Adipocyte (in vitro differentiated cells): ENCODE data around the gene ZXDB.
"Not testable (repeated sequence)": the region's sequence is repeated elsewhere in the genome, so short reads cannot be mapped to it uniquely, and the experiment has no call there.

Experiments used
- DNase-seq: peaks from one replicate; pipeline ENCODE4 v3.0.0-alpha.2; 2015; ENCODE audit warnings: low read depth
- H3K27me3 ChIP-seq: replicated peaks from 2 replicates; pipeline ENCODE4 v1.7.0; 2013; ENCODE audit warnings: mild to moderate bottlenecking, low read length, moderate library complexity; ENCODE audit not compliant: control insufficient read depth, insufficient read depth
- H3K36me3 ChIP-seq: 2 replicates; pipeline ENCODE4 v1.7.0; 2013; ENCODE audit warnings: low read length, mild to moderate bottlenecking, moderate library complexity; ENCODE audit not compliant: control insufficient read depth, insufficient read depth, severe bottlenecking
- H3K4me1 ChIP-seq: 2 replicates; pipeline ENCODE4 v1.7.0; 2013; ENCODE audit warnings: mild to moderate bottlenecking, low read length, moderate library complexity; ENCODE audit not compliant: control insufficient read depth, insufficient read depth
- H3K4me3 ChIP-seq: 2 replicates; pipeline ENCODE4 v1.7.0; 2013; ENCODE audit warnings: mild to moderate bottlenecking, low read length, moderate library complexity
- H3K9ac ChIP-seq: 2 replicates; pipeline ENCODE4 v1.7.0; 2013; ENCODE audit warnings: mild to moderate bottlenecking, low read length, moderate library complexity
- H3K9me3 ChIP-seq: 2 replicates; pipeline ENCODE4 v1.7.0; 2013; ENCODE audit warnings: mild to moderate bottlenecking, low read length, moderate library complexity; ENCODE audit not compliant: control insufficient read depth

ZXDB gene

DNA sequence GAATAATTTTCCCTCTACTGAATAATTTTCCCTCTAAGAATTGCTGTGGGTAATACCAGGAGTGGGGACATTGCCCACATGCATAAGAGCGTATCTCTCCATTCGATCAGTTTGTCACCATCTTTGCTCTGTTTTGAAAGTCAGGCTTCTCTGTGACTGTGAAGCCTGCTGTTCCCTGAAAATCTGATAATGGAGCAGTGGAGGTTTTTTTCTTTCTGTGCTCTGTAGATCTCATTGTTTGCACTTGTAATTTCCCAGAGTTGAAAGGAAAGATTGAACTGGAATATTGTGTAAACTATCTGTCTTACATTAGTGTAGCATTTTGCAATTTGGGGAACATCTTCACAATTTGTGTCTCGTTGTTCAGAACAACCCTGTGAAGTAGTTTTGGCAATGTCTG, 4.3 kb downstream of the ZXDB start:
- Histone ChIP-seq H3K27me3 (no peaks in the 10 kb centered on the region), H3K9ac (peak overlapping the region; percentile 50), H3K9me3 (no peaks in the 10 kb centered on the region), H3K4me3 (peak overlapping the region; percentile 56), H3K4me1 (peaks cover 21% of the 10 kb centered on the region), H3K36me3 (peaks cover 4% of the 10 kb centered on the region)
- no peak for DNase-seq

GRCh38 chrX:57596516-57596915, 4.7 kb downstream of the ZXDB start:
- H3K27me3 ChIP-seq = no peaks in the 10 kb centered on the region
- H3K9me3 ChIP-seq = no peaks in the 10 kb centered on the region
- no peak overlapping the region for H3K9ac ChIP-seq
- H3K4me1 ChIP-seq = peaks cover 21% of the 10 kb centered on the region
- no peak for DNase-seq
- peak overlapping the region; percentile 56 for H3K4me3 ChIP-seq
- peaks cover 4% of the 10 kb centered on the region for H3K36me3 ChIP-seq

DNA sequence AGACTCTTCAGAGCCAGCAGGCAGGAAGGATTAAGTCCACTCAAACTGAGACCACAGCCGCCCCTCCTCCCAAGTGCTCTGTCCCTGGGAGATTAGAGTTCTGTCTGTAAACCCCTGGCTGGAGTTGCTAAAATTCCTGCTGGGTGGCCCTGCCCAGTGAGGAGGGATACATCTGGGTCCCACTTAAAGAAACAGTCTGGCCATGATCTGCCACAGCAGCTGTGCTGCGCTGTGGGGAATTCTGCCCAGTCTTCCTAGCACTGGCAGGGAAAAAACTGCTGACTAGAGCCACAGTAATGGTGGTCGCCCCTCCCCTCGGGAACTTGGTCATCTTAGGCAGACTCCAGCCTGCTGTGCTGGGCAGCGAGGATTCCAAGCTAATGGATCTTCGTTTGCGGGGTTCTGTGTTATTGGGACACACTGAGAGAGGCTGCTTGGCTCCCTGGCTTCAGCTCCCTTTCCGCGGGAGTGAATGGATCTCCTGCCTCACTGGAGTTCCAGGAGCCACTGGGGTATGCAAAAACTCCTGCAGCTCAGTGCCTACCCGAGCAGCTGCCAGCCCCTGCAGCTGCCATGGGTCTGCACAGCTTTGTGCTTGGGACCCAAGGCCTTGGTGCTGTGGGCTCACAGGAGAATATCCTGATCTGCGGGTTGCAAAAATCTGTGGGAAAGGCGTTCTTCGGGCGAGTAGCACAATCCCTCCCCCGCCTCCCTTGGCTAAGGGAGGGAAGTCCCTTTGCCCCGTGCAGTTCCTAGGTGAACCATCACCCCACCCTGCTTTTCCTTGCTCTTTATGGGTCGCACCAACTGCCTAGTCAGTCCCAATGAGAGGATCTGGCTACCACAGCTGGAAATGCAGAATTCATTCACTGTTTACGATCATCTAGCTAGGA, 15.7 kb downstream of the ZXDB start:
- H3K4me1 ChIP-seq = no peaks in the 10 kb centered on the region
- H3K27me3 ChIP-seq = no peaks in the 10 kb centered on the region
- H3K9ac ChIP-seq = no peak overlapping the region
- H3K4me3 ChIP-seq = no peak overlapping the region
- no peaks in the 10 kb centered on the region for H3K36me3 ChIP-seq
- DNase-seq = no peak
- H3K9me3 ChIP-seq = no peaks in the 10 kb centered on the region

GRCh38 chrX:57613351-57613750, 21.5 kb downstream of the ZXDB start:
- not testable (repeated sequence) for H3K36me3 ChIP-seq, H3K9ac ChIP-seq, DNase-seq, H3K27me3 ChIP-seq, H3K4me1 ChIP-seq, H3K4me3 ChIP-seq
- peaks cover 13% of the 10 kb centered on the region for H3K9me3 ChIP-seq

DNA sequence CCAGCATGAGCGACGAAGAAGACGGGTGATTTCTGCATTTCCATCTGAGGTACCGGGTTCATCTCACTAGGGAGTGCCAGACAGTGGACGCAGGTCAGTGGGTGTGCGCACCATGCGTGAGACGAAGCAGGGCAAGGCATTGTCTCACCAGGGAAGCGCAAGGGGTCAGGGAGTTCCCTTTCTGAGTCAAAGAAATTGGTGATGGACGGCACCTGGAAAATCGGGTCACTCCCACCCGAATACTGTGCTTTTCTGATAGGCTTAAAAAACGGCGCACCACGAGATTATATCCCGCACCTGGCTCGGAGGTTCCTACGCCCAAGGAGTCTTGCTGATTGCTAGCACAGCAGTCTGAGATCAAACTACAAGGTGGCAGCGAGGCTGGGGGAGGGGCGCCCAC, 37.6 kb downstream of the ZXDB start:
- H3K9me3 ChIP-seq, H3K27me3 ChIP-seq, H3K4me1 ChIP-seq, DNase-seq, H3K9ac ChIP-seq, H3K36me3 ChIP-seq, H3K4me3 ChIP-seq: not testable (repeated sequence)

DNA sequence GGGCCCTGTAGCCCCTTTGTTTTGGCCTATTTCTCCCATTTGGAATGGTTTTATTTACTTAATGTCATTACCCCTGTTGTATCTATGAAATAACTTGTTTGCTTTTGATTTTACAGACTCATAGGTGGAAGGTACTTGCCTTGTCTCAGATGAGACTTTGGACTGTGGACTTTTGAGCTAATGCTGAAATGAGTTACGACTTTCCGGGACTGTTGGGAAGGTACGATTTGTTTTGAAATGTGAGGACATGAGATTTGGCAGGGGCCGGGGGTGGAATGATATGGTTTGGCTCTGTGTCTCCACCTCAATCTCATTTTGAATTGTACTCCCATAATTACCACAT, 48.8 kb downstream of the ZXDB start:
- H3K27me3 ChIP-seq = no peaks in the 10 kb centered on the region
- no peaks in the 10 kb centered on the region for H3K4me1 ChIP-seq
- H3K4me3 ChIP-seq = no peak overlapping the region
- no peak for DNase-seq
- H3K9ac ChIP-seq = no peak overlapping the region
- H3K9me3 ChIP-seq = peaks cover 13% of the 10 kb centered on the region
- H3K36me3 ChIP-seq = no peaks in the 10 kb centered on the region

DNA sequence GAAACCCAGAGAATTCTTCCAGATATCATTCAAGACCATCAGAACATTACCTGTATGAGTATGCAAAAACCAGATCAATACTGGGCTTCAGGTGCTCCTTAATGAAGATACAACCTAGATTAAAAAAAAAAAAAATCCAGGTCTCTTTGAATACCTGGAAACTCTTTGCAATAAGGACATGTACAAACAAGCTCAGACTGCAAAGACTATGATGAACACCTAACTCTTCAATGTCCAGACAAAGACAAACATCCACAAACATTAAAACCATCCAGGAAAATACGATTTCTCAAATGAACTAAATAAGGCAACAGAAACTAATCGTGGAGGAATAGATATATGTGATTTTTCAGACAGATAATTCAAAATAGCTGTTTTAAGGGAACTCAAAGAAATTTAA, 49.5 kb downstream of the ZXDB start:
- Histone ChIP-seq H3K9me3 (peaks cover 13% of the 10 kb centered on the region), H3K4me3 (no peak overlapping the region), H3K4me1 (no peaks in the 10 kb centered on the region), H3K36me3 (no peaks in the 10 kb centered on the region), H3K9ac (no peak overlapping the region), H3K27me3 (no peaks in the 10 kb centered on the region)
- no peak for DNase-seq

DNA sequence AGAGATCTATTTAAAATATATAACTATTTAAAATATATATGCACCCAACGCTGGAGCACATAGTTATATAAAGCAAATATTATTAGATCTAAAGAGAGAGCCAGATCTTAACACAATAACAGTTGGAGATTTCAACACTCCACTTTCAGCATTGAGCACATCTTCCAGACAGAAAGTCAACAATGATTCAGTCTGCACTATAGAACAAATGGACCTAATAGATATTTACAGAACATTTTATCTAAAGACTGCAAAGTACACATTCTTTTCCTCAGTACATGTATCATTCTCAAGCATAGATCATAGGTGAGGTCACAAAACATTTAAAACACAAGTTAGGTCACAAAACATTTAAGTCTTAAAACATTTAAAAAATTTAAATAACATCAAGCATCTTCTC, 51.9 kb downstream of the ZXDB start:
- H3K9me3 ChIP-seq = peaks cover 7% of the 10 kb centered on the region
- no peaks in the 10 kb centered on the region for H3K4me1 ChIP-seq
- peak; percentile 12 for DNase-seq
- H3K27me3 ChIP-seq = no peaks in the 10 kb centered on the region
- no peaks in the 10 kb centered on the region for H3K36me3 ChIP-seq
- no peak overlapping the region for H3K4me3 ChIP-seq
- no peak overlapping the region for H3K9ac ChIP-seq

DNA sequence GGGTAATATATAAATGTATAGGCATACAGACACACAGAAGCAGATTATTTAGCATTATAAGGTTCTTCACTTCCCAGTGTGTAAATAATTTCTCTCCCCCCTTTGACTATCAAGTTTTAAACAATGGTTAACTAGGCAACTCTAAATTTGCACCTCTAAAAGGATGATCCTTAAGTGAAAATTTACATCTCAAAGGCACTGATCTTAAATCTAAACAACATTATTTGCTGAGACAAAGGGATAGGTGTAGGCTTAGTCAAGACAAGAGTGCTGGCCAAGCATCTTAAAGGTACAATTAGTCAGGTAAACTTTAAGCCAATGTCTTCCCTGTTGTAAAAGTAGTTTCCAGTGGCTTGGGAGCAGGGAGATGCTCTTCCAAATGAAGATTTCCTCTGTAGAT, 55.2 kb downstream of the ZXDB start:
- no peak overlapping the region for H3K4me3 ChIP-seq
- no peaks in the 10 kb centered on the region for H3K9me3 ChIP-seq
- no peaks in the 10 kb centered on the region for H3K4me1 ChIP-seq
- no peak overlapping the region for H3K9ac ChIP-seq
- no peaks in the 10 kb centered on the region for H3K27me3 ChIP-seq
- H3K36me3 ChIP-seq = no peaks in the 10 kb centered on the region
- no peak for DNase-seq
